Measurements from ENCODE around the gene LYSET. TPM values are rescaled to one million over a fixed set of nuclear protein-coding genes. Genes with fewer than 3 reads are reported as not detected.
"Not testable (repeated sequence)": the region's sequence is repeated elsewhere in the genome, so short reads cannot be mapped to it uniquely, and the experiment has no call there.

Gene LYSET
- total RNA-seq, 1 donor from 2014 or later, result 8.9 TPM

DNA sequence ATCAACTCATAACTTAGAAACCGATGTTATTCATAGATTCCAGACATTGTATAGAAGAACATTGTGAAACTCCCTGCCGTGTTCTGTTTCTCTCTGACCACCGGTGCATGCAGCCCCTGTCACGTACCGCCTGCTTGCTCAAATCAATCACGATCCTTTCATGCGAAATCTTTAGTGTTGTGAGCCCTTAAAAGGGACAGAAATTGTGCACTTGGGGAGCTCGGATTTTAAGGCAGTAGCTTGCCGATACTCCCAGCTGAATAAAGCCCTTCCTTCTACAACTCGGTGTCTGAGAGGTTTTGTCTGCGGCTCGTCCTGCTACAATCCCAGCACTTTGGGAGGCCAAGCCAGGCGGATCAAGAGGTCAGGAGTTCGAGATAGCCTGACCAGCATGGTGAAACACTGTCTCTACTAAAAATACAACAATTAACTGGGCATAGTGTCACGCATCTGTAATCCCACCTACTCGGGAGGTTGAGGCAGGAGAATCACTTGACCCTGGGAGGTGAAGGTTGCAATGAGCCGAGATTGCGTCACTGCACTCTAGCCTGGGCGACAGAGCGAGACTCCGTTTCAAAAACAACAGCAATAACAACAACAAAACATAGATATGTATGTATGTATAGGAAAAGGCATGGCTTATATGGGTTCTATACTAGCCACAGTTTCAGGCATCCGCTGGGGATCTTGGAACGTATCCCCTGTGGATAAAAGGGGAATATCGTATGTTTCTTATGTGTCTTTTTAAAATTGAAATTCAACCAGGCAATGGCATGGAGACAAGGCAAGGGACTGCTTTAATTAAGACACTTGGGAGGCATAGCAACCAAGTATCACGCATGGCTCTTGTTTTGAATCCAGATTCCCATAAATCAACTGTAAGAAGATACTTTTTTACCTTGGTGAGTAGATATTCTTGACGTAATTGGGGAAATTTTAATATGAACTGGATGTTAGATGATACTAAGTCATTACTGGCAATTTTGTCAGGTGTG lies 19.5 kb upstream of the LYSET start:
- not testable (repeated sequence) for DNase-seq (ENCODE audit: extremely low read depth, low read depth, low spot score)

DNA sequence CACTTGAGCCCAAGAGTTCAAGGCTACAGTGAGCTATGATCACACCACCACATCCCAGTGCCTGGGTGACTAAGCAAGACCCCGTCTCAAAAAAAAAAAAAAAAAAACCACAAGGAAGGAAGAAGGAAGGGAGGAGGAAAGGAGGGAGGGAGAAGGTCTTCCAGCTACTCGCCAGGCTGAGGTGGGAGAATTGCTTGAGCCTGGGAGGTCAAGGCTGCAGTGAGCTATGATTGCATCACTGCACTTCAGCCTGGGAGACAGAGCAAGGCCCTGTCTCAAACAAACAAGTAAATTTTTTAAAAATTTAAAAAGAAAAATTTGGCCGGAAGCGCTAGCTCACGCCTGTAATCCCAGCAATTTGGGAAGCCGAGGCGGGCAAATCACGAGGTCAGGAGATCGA lies 16.5 kb upstream of the LYSET start:
- DNase-seq (ENCODE audit: extremely low read depth, low read depth, low spot score), result not testable (repeated sequence)

DNA sequence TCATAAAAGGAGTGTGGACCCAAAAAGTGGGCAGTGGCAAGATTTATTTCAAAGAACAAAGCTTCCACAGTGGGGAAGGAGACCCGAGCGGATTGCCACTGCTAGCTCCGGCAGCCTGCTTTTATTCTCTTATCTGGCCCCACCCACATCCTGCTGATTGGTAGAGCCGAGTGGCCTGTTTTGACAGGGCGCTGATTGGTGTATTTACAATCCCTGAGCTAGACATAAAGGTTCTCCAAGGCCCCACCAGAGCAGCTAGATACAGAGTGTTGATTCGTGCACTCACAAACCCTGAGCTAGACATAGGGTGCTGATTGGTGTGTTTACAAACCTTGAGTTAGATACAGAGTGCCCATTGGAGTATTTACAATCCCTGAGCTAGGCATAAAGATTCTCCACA lies 15.5 kb upstream of the LYSET start:
- not testable (repeated sequence) for DNase-seq (ENCODE audit: extremely low read depth, low read depth, low spot score)

DNA sequence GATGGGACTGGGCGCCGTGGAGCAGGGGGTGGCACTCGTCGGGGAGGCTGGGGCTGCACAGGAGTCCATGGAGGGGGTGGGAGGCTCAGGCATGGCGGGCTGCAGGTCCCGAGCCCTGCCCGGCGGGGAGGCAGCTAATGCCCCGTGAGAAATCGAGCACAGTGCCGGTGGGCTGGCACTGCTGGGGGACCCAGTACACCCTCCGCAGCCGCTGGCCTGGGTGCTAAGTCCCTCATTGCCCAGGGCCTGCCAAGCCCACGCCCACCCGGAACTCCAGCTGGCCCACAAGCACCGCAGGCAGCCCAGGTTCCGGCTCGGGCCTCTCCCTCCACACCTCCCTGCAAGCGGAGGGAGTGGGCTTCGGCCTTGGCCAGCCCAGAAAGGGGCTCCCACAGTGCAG lies 15.0 kb upstream of the LYSET start:
- DNase-seq (ENCODE audit: extremely low read depth, low read depth, low spot score), result not testable (repeated sequence)

DNA sequence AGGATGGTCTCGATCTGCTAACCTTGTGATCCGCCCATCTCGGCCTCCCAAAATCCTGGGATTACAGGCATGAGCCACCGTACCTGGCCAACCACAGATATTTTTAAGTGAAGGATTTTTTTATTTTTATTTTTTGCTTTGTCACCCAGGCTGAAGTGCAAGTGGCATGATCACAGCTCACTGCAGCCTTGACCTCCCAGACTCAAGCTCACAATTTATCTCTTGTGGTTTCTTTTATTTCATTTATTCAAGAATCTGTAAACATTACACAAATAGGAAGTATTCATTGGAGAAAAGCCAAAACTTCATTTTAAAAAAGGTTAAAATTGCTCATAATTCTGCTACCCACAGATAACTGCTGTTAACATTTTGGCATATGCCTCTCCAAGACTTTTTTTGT lies 13.7 kb upstream of the LYSET start:
- DNase-seq (ENCODE audit: extremely low read depth, low read depth, low spot score), result no peak

DNA sequence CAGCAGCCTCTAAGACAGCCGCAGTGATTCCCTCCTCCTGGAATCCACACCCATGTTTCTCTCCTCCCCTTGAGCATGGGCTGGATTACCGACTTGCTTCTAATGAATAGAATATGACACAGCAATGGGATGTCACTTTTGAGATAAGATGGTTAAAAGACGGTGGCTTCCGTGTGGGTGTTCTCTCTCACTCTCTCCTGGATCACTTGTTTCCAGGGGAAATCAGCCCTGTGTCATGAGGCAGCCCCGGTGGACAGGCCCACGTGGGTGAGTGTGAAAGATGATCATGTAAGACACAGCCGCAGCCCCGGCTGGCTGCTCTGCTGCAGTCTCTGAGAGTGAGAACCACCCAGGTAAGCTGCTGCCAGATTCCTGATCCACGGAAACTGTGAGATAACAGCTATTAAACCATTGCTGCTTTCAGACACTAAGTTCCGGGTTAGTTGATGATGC lies 11.1 kb upstream of the LYSET start:
- no peak for DNase-seq (ENCODE audit: extremely low read depth, low read depth, low spot score)

DNA sequence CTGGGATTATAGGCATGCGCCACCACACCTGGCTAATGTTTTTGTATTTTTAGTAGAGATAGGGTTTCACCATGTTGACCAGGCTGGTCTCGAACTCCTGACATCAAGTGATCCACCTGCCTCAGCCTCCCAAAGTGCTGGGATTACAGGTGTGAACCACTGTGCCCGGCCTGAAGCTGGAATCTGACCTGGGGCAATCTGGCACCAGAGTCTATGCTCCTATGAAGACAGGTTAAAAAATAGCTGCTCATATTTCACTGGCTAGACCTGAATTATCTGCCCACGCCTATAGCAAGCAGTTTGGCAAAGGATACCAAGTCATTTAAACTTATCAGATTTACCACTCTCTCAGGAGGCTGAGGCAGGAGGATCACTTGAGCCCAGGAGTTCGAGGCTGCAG lies 10.4 kb upstream of the LYSET start:
- DNase-seq (ENCODE audit: extremely low read depth, low read depth, low spot score), result not testable (repeated sequence)

DNA sequence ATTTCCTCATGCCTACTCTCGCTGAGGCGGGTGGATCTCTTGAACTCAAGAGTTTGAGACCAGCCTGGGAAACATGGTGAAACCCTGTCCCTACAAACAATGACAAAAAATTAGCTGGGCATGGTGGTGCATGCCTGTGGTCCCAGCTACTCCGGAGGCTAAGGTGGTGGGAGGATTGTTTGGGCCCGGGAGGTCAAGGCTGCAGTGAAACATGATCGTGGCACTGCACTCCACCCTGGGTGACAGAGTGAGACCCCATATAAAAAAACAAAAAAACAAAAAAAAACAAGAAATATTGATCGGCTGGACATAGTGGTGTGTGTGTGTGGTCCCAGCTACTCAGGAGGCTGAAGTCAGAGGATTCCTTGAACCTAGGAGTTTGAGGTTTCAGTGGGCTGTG lies 9.6 kb upstream of the LYSET start:
- no peak for DNase-seq (ENCODE audit: extremely low read depth, low read depth, low spot score)

DNA sequence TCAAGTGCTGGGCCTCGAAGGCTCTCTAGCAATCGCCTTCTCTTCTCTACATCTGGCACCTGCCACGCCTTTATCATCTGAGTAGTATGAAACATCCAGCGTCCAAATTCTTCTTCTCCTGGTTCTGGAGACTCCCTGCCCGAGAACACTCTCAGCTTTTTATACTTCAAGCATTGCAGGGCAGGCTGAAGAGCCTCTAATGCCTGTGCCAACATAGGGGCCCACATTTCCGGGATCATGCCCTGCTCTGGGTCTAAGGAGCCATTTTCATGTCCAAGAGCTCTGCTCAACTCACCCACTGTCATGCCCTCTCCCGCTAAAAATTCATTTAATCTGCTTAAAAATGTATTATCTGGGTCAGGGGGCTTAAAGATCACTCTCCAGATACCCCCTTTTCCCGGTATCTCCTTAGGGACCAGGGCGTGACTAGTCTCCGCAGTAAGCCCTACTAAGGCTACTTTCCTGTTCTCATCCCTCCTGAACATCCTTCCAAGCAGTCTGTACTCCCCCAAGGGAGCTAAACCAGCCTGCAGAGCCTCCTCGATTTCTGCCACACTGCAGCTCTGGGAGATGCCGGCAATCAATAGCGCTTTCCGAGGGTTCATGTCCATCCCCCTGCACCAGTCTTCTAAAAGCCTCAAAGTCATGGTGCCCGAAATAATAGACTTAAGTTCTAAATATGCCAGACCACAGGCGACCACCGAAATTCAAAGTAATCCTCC lies 1.4 kb upstream of the LYSET start:
- no peak for DNase-seq (ENCODE audit: extremely low read depth, low read depth, low spot score)

DNA sequence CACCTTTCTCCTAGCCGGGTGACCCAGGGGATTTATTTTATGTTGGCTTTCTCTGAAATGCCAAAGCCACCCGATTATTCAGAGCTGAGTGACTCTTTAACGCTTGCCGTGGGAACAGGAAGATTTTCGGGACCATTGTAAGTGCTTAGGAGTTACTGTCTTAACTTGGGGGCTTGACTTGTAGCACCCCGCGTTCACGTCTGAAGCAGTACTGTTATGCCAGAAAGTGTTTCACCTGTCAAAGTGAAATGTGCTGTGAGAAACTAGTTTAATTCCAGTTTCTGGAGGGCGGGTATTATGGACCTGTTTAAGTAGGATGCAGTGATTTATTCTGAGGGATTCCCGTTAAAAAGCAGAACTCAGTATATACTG lies 218 bp downstream of the LYSET start:
- DNase-seq (ENCODE audit: extremely low read depth, low read depth, low spot score), result no peak

DNA sequence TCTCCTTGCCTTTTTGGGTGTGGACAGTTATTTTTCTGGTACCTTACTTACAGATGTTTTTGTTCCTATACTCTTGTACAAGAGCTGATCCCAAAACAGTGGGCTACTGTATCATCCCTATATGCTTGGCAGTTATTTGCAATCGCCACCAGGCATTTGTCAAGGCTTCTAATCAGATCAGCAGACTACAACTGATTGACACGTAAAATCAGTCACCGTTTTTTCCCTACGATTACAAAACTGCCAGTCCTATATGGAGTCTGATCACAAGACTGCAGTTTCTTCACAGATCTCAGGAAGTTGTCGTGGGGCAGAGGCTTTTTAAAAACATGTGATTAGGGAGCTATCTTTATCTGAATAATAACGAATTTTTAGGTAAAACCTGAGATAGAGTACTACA lies 1.3 kb downstream of the LYSET start:
- DNase-seq (ENCODE audit: extremely low read depth, low read depth, low spot score), result no peak

DNA sequence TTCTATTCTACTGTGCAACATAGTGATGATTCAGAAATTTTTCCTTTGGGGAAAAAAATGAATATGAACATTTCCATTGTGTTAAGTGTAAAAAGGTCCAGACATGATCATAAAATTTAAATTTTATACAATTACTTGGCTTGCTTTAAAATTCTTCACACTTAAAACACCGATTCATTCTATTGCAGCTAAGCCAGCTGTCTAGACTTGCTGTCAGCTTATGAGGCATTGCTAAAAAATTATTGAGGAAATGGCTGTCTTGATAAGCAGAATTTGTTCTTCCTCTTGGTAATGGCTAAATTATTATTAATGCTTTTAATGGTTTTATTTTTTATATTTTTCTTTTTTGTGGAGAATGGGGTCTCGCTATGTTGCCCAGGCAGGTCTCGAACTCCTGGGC lies 1.8 kb downstream of the LYSET start:
- DNase-seq (ENCODE audit: extremely low read depth, low read depth, low spot score), result no peak

DNA sequence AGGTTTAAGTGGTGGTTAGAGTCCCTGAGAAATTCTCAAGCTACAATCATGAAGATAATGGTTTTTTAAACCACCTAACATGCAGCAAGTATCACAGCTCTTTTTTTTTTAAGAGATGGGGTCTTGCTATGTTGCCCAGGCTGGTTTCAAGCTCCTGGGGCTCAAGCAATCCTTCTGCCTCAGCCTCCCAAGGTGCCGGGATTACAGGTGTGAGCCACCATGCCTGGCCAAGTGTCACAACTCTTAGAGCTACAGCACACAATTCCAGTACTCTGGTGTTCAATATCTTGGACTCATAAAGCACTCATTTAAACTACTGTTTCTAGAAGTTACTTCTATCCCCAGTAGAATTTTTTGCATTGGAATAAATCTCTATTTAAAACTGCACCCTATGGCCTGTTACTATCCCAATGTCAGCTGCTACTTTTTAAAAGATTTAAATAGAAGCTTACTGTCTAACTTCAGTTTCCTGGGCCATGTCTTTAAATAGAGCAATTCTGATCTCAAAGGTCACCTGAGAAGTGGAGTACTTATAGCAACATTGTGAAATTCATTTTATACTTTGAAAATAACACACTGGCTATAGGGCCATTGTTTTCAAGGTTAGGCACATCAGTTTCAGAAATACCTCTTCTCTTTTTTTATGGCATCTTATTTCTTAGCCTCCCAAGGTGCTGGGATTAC lies 10.3 kb downstream of the LYSET start:
- no peak for DNase-seq (ENCODE audit: extremely low read depth, low read depth, low spot score)

DNA sequence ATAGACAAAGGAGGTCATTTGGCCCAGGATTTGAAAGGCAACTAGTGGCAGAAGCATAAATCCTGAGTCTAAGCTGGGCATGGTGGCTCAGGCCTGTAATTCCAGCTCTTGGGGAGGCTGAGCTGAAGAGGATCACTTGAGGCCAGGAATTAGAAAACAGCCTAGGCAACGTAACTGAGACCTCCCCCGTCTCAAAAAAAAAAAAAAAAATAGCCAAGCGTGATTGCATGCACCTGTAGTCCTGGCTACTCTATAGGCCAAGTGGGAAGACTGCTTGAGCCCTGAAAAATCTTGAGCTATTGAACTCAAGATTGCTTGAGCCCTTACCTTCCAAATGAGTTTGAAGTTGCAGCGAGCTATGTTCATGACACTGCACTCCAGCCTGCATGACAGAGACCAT lies 13.9 kb downstream of the LYSET start:
- DNase-seq (ENCODE audit: extremely low read depth, low read depth, low spot score), result no peak

DNA sequence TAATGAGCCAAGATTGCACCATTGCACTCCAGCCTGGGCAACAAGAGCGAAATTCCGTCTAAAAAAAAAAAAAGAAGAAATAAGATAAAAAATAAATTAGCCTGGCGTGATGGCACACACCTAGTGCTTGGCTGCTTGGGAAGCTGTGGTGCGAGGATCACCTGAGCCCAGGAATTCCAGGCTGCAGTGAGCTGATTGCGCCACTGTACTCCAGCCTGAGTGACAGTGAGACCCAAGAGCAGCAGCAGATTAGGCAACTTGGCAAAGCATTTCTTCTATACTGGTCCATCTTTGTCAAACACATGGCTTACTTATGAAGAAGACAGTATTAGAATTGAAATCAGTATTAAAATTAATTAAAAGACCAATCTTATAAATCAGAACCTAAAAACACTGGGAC lies 15.4 kb downstream of the LYSET start:
- DNase-seq (ENCODE audit: extremely low read depth, low read depth, low spot score), result no peak

DNA sequence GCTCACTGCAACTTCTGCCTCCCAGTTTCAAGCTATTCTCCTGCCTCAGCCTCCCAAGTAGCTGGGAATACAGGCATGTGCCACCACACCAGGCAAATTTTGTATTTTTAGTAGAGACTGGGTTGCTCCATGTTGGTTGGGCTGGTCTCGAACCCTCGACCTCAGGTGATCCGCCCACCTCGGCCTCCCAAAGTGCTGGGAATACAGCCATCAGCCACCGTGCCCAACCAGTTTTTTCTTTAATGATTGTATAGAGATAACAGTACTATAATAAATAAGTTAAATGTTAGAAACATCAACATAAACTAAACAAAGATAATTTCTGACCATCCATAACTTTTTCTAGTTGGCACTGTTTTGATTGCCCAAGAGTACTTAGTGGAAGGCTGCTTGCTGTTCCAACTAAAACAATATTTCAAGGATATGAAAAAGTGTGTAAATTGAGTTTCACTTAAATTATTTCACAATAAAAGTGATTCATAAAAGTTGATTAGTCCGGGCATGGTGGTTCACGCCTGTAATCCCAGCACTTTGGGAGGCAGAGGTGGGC lies 16.1 kb downstream of the LYSET start:
- DNase-seq (ENCODE audit: extremely low read depth, low read depth, low spot score), result no peak

DNA sequence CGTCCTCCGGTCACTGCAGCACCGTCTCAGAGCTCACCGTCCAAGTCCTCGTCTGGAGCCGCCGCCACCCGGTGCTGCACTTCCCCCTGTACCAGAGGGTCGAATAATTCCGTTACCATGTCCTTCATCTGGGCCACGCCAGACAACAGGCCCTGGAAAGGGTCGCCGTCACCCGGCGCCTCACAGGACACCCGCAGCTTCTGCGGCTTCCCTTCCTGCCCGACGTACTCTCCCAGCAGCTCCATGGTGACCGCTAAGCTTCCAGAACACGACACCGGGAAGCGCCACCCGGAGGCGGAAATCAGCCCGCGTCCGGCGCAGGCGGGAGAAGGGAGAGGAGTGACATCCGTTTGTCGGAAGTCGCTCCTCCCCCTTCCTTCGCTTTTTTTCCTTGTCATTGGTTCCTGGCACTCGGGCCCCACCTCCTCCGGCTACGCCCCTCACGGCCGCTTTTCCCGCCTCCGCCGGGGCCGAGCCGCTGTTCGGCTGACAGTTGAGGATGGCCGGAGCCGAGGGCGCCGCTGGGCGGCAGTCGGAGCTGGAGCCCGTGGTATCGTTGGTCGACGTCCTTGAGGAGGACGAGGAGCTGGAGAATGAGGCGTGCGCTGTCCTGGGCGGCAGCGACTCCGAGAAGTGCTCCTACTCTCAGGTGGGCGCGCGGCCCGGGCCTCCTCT lies 21.8 kb downstream of the LYSET start, which contains the start of the genes GON7 and UBR7:
Gene GON7 (minus strand): TSS at position 273 of the 675 bp plus-strand sequence. CDS start 28 bp downstream, at position 245.
Gene UBR7 (plus strand): TSS at position 464 of the 675 bp plus-strand sequence. CDS start 36 bp downstream, at position 500.
- DNase-seq (ENCODE audit: extremely low read depth, low read depth, low spot score), result peak; percentile 57

DNA sequence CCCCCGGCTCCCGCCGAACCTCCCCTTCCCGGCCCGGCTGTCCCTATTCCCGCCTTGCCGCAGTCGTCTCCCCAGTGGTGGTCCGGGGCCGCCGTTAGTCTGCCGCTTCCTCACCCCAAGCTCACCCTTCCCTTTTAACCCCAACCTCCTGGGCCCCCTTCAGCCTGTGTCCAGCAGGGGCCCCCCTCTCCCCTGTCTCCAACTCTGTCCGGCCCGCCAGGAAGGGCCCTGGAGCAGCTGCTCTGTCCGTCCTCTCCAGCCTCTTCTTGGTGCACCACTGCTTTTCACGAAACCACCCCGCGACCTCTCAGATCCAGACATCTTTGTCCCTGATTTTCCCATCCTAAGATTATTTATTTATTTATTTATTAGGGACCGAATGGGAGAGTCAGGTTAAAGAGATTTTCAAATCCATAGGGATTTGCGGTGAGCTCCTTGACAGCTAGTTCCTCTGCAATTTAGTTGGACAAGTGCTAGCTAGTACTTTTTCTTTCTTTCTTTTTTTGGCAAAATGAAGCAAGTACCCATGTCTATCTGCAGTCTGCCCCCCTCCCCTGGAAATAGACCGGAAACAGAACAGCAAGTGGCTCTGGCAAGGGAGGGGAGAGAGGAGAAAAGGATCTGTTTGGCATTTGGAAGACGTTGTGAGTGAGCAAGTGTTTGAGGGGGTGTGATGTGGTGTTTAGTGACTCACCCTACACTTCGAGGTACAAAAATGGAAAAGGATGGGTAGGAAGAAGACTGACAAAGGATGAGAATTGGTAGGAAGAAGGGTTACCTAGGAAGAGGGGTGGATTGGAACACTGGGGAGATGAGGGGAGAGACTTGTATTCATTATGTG lies 22.6 kb downstream of the LYSET start:
- no peak for DNase-seq (ENCODE audit: extremely low read depth, low read depth, low spot score)

DNA sequence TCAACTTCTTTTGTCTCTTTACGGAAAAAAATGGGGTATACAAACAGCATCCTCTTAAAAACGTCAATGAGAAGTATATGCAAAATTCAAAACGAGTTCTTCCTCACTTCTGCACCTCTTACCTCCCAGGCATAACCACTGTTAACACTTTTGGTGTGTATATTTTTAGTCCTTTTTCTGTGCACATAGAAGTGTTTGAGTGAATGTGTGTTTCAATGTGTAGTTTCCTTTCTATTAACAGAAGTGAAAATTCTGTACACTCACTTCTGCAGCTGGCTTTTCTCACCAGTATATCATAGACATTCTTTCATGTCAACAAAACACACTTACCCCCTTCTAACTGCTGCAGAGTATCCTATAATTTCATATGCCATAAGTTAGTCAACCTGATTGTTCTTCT lies 27.3 kb downstream of the LYSET start:
- DNase-seq (ENCODE audit: extremely low read depth, low read depth, low spot score), result no peak
